Bronchial epithelial cell (primary cell): ENCODE measurements around the gene QKI. TPM values are rescaled to one million over a fixed set of nuclear protein-coding genes. Genes with fewer than 3 reads are reported as not detected.

Source experiments
- DNase-seq: peaks from one replicate; pipeline ENCODE4 v3.0.0-alpha.2; 2010; ENCODE audit warnings: low read depth
- FAIRE-seq: peaks from 2 replicates; lab custom pipeline; 2011; peaks lifted over from hg19 to GRCh38; lab: Jason Lieb, UNC
- H3K27me3 ChIP-seq: 2 replicates; pipeline ENCODE4 v1.5.1; 2011; ENCODE audit warnings: low read length; ENCODE audit not compliant: control insufficient read depth, insufficient read depth
- H3K36me3 ChIP-seq: 2 replicates; pipeline ENCODE4 v1.5.1; 2011; ENCODE audit warnings: low read length; ENCODE audit not compliant: control insufficient read depth, insufficient read depth
- H3K4me3 ChIP-seq: 2 replicates; pipeline ENCODE4 v1.5.1; 2011; ENCODE audit warnings: mild to moderate bottlenecking, low read depth, low read length, control low read depth
- CTCF ChIP-seq: IDR thresholded peaks from 2 replicates; pipeline ENCODE4 v1.5.1; 2011; ENCODE audit warnings: mild to moderate bottlenecking, moderate library complexity, low read length, control low read depth, inconsistent platforms; ENCODE audit not compliant: insufficient read depth, severe bottlenecking
- total RNA-seq: library from RNA; depleted of rRNA; stranded (reverse); fragments of >200 nt; gene quantifications from 2 replicates; pipeline ENCODE4 v1.2.1, GENCODE V29; 2014

QKI gene
- total RNA-seq, 1 donor from 2014 or later = 51.1 TPM

- no peak for TF ChIP-seq CTCF
- no peaks in the 10 kb centered on the region for H3K27me3 ChIP-seq
- no peak for FAIRE-seq
- DNase-seq = peak; percentile 8
- no peaks in the 10 kb centered on the region for H3K36me3 ChIP-seq
- H3K4me3 ChIP-seq = no peak overlapping the region
Measured at GRCh38 chr6:163489584-163489983, 75.1 kb downstream of the QKI start.

GRCh38 chr6:163490826-163491577 is 76.5 kb downstream of the QKI start:
- H3K36me3 ChIP-seq = no peaks in the 10 kb centered on the region

GRCh38 chr6:163491737-163492300 is 77.3 kb downstream of the QKI start:
- no peak overlapping the region for H3K4me3 ChIP-seq
- no peak for DNase-seq
- H3K27me3 ChIP-seq = no peaks in the 10 kb centered on the region
- no peak for FAIRE-seq
- no peak for TF ChIP-seq CTCF
- no peaks in the 10 kb centered on the region for H3K36me3 ChIP-seq

More at GRCh38 chr6:163490826-163491577, 76.5 kb downstream of the QKI start:
- H3K27me3 ChIP-seq = no peaks in the 10 kb centered on the region
- DNase-seq (peak; percentile 52), FAIRE-seq (no peak)
- no peak for TF ChIP-seq CTCF
- H3K4me3 ChIP-seq = no peak overlapping the region

GRCh38 chr6:163494279-163494727 is 79.8 kb downstream of the QKI start:
- no peak for DNase-seq
- no peak overlapping the region for H3K4me3 ChIP-seq
- H3K36me3 ChIP-seq = no peaks in the 10 kb centered on the region
- no peak for TF ChIP-seq CTCF
- FAIRE-seq = no peak
- no peaks in the 10 kb centered on the region for H3K27me3 ChIP-seq

- Histone ChIP-seq H3K4me3 (no peak overlapping the region), H3K27me3 (no peaks in the 10 kb centered on the region), H3K36me3 (no peaks in the 10 kb centered on the region)
- FAIRE-seq = no peak
- DNase-seq = no peak
- TF ChIP-seq CTCF = no peak
Measured at GRCh38 chr6:163496205-163496604, 81.7 kb downstream of the QKI start.
